Heart left ventricle (tissue), 16 donors: ENCODE results near the gene ALDH1L1. TPM values are rescaled to one million over a fixed set of nuclear protein-coding genes. Genes with fewer than 3 reads are reported as not detected.

Source experiments
- ATAC-seq, 4 donors: fragments of 200-7000 bp; cut with Tn5 transposase; one replicate each; pipeline ENCODE4 v1.9.1; 2020 to 2022; ENCODE audit warnings: moderate library complexity in 4 of 4, mild to moderate bottlenecking in 3 of 4, moderate number of reproducible peaks in 1 of 4
- DNase-seq, 5 donors: peaks; one replicate each; pipeline ENCODE4 v3.0.0-alpha.2; 2020
- H3K27ac ChIP-seq, 12 donors: fragments of 200-600 bp; sonication (generic) in 4 of 12; one replicate each; pipeline versions ENCODE4 v1.5.0 to v1.8.0; 2016 to 2022; ENCODE audit warnings: mild to moderate bottlenecking in 2 of 12
- H3K27me3 ChIP-seq, 9 donors: fragments of 200-600 bp; sonication (generic) in 2 of 9; one replicate each; pipeline versions ENCODE4 v1.5.1 to v1.8.0; 2016 to 2022; ENCODE audit warnings: mild to moderate bottlenecking in 3 of 9
- H3K36me3 ChIP-seq, 9 donors: fragments of 200-600 bp; sonication (generic) in 2 of 9; one replicate each; pipeline versions ENCODE4 v1.5.0 to v1.8.0; 2018 to 2022; ENCODE audit warnings: mild to moderate bottlenecking in 2 of 9
- H3K4me1 ChIP-seq, 12 donors: fragments of 200-600 bp; sonication (generic) in 4 of 12; one replicate each; pipeline versions ENCODE4 v1.5.0 to v1.8.0; 2016 to 2022; ENCODE audit warnings: mild to moderate bottlenecking in 3 of 12
- H3K4me3 ChIP-seq, 12 donors: fragments of 200-600 bp; sonication (generic) in 4 of 12; one replicate each; pipeline versions ENCODE4 v1.5.0 to v1.8.0; 2017 to 2022; ENCODE audit warnings: mild to moderate bottlenecking in 9 of 12, moderate library complexity in 4 of 12
- H3K9me3 ChIP-seq, 12 donors: fragments of 200-600 bp; sonication (generic) in 4 of 12; one replicate each; pipeline versions ENCODE4 v1.5.0 to v1.8.0; 2016 to 2022; ENCODE audit warnings: mild to moderate bottlenecking in 1 of 12
- CTCF ChIP-seq, 12 donors: fragments of 200-600 bp; sonication (generic) in 4 of 12; IDR thresholded peaks; one replicate each; pipeline versions ENCODE4 v1.5.0 to v1.8.0; 2018 to 2022; ENCODE audit warnings: antibody characterized with exemption in 12 of 12, mild to moderate bottlenecking in 5 of 12
- POLR2A ChIP-seq, 2 donors: fragments of 450-650 bp; IDR thresholded peaks; one replicate each; pipeline ENCODE4 v1.6.1; 2017; ENCODE audit warnings: antibody characterized with exemption in 2 of 2, mild to moderate bottlenecking in 2 of 2, moderate library complexity in 2 of 2
- WGBS, 4 donors: extraction: QIAGEN DNeasy Blood & Tissue Kit in 2 of 4; methylation state at CpG; one replicate each; pipeline versions ENCODE4 v1.1.5 to v1.1.7; 2013 to 2018; 5-methylcytosine and 5-hydroxymethylcytosine counted together
- intact Hi-C, 10 donors: fragments of 100-400 bp; cut with DNase I; formaldehyde crosslinking; loops; one replicate each; pipeline versions ENCODE4 v1.11.1 to v1.14.2; 2022
- polyA plus RNA-seq, 2 donors: library from polyadenylated mRNA; stranded (reverse); fragments of 200-250 nt; gene quantifications; one replicate each; pipeline ENCODE4 v1.2.3, GENCODE V29; 2013
- total RNA-seq, 9 donors: library from RNA; depleted of rRNA in 2 of 9; stranded (reverse); fragments of >200 nt in 2 of 9; fragmentation: NEBNext Ultra II Directional in 3 of 9; extraction: Animal tissue kit (Norgen Biotek cat#: 25700) in 3 of 9; gene quantifications; one replicate each; pipeline versions ENCODE4 v1.1.0 to v1.2.4, GENCODE V29; 2016 to 2023
- donor health status: ischemic (EF 13 %, LVEDD 7.1; RV severe dilation, severe dysfunction).
- donor health status: healthy with polysubstance abuse.
- donor health status: DM: no; HTN: yes; CAD: no.
- donor health status: DM: no; HTN: no; CAD: no.
- donor health status: ischemic (EF 25% LVEDD 6.9; RV normal size, moderate dysfunction).
- donor health status: ischemic (EF 25% LVEDD 5.7; RV mildly dilated, moderate dysfunction).
- donor health status: healthy.
- donor health status: DM: yes; HTN: yes; CAD: no.
- donor health status: ischemic (EF 35%, LVEDD 5.7; RV mildly dilated, moderate dysfunction).
- donor health status: nonischemic (EF 11% LVEDD 7.7; RV severe dilation, severe dysfunction).
- donor health status: DM: yes; HTN: yes; CAD: no.
- donor health status: PGD.
- donor health status: ischemic (EF 29% LVEDD 5.4; RV normal size, mild dysfunction).
- donor health status: nonischemic (EF 23%, LVEDD 6.1; RV moderate dilation, normal function).

Gene ALDH1L1
- total and polyA plus RNA-seq, 11 donors: 13.4 to 74.1 (median 29.0) TPM

- Histone ChIP-seq H3K27ac (no peak overlapping the region), H3K36me3 (peaks cover 0 to 6% (median 0%) of the 10 kb centered on the region in 9 donors), H3K9me3 (no peaks in the 10 kb centered on the region), H3K27me3 (no peaks in the 10 kb centered on the region), H3K4me1 (peaks cover 0 to 35% (median 11%) of the 10 kb centered on the region in 12 donors), H3K4me3 (no peak overlapping the region)
- ATAC-seq (no peak), DNase-seq (no peak)
- intact Hi-C loops: no loop called here
- no peak for TF ChIP-seq CTCF (IDR thresholded peaks at IDR 0.05)
- no peak for TF ChIP-seq POLR2A (IDR thresholded peaks at IDR 0.05)
- WGBS, 4 donors: 97 to 99% (median 98%) methylated on average over 5 of the region's 5 CpGs
These were observed 125.5 kb downstream of the ALDH1L1 start for GRCh38 chr3:126054870-126055269.

GRCh38 chr3:126053949-126054569 lies 126.3 kb downstream of the ALDH1L1 start:
- H3K4me3 ChIP-seq: no peak overlapping the region
- ATAC-seq (no peak), DNase-seq (no peak)
- H3K4me1 ChIP-seq: peaks cover 0 to 32% (median 11%) of the 10 kb centered on the region in 12 donors
- intact Hi-C loops: no loop called here
- WGBS, 4 donors: 97 to 100% (median 98%) methylated on average over 6 of the region's 6 CpGs
- TF ChIP-seq POLR2A (IDR thresholded peaks at IDR 0.05): no peak
- TF ChIP-seq CTCF (IDR thresholded peaks at IDR 0.05): no peak
- no peaks in the 10 kb centered on the region for H3K27me3 ChIP-seq
- H3K27ac ChIP-seq: no peak overlapping the region
- peaks cover 0 to 12% (median 0%) of the 10 kb centered on the region in 9 donors for H3K36me3 ChIP-seq
- H3K9me3 ChIP-seq: no peaks in the 10 kb centered on the region

Other genes with a start within 250 kb of the ALDH1L1 start
- gene ROPN1B, start 211.4 kb downstream of the ALDH1L1 start, total RNA-seq: 1 to 10 TPM; 1.1 to 7.4 (median 2.0) TPM
- 1 to 10 TPM; 2.0 to 8.1 TPM for gene ROPN1B, start 211.4 kb downstream of the ALDH1L1 start, polyA plus RNA-seq
- 10 to 100 TPM; 33.3 to 57.6 (median 46.4) TPM for gene SLC41A3, start 96.5 kb downstream of the ALDH1L1 start, total RNA-seq
- 10 to 100 TPM; 20.9 to 60.1 TPM for gene SLC41A3, start 96.5 kb downstream of the ALDH1L1 start, polyA plus RNA-seq
- gene KLF15, start 176.8 kb upstream of the ALDH1L1 start, total RNA-seq: 10 to 100 TPM; 10.5 to 85.8 (median 31.0) TPM
- gene KLF15, start 176.8 kb upstream of the ALDH1L1 start, polyA plus RNA-seq: 10 to 100 TPM; 39.9 to 70.6 TPM
- not detected for gene CFAP100, start 214.3 kb upstream of the ALDH1L1 start, total RNA-seq
- not detected for gene CFAP100, start 214.3 kb upstream of the ALDH1L1 start, polyA plus RNA-seq